Skeletal muscle satellite cell (primary cell): ENCODE measurements around the gene CFAP61.
"Not testable (repeated sequence)": the region's sequence is repeated elsewhere in the genome, so short reads cannot be mapped to it uniquely, and the experiment has no call there.

ENCODE experiments used
- H3K27me3 ChIP-seq: 2 replicates; pipeline ENCODE4 v1.7.0; 2013; ENCODE audit warnings: low read length; ENCODE audit not compliant: control insufficient read depth, insufficient read depth
- H3K36me3 ChIP-seq: 2 replicates; pipeline ENCODE4 v1.7.0; 2013; ENCODE audit warnings: mild to moderate bottlenecking, control low read depth, low read length; ENCODE audit not compliant: insufficient read depth
- H3K4me1 ChIP-seq: 2 replicates; pipeline ENCODE4 v1.7.0; 2013; ENCODE audit warnings: low read length; ENCODE audit not compliant: control insufficient read depth, insufficient read depth
- H3K4me2 ChIP-seq: 2 replicates; pipeline ENCODE4 v1.7.0; 2013; ENCODE audit warnings: mild to moderate bottlenecking, low read length
- H3K4me3 ChIP-seq: 2 replicates; pipeline ENCODE4 v1.7.0; 2013; ENCODE audit warnings: low read length
- H3K9ac ChIP-seq: 2 replicates; pipeline ENCODE4 v1.7.0; 2013; ENCODE audit warnings: mild to moderate bottlenecking, low read depth, low read length, moderate library complexity
- H3K9me3 ChIP-seq: replicated peaks from 2 replicates; pipeline ENCODE4 v1.7.0; 2013; ENCODE audit warnings: mild to moderate bottlenecking, control low read depth, low read length

The CFAP61 gene

GRCh38 chr20:20228351-20228750 is 176.0 kb downstream of the CFAP61 start:
- H3K4me3 ChIP-seq, result no peak overlapping the region
- H3K9ac ChIP-seq, result no peak overlapping the region
- no peaks in the 10 kb centered on the region for H3K9me3 ChIP-seq
- no peak overlapping the region for H3K4me2 ChIP-seq
- H3K36me3 ChIP-seq, result no peaks in the 10 kb centered on the region
- H3K4me1 ChIP-seq, result no peaks in the 10 kb centered on the region
- peaks cover 12% of the 10 kb centered on the region for H3K27me3 ChIP-seq

GRCh38 chr20:20229595-20229994 is 177.3 kb downstream of the CFAP61 start:
- Histone ChIP-seq H3K4me1 (no peaks in the 10 kb centered on the region), H3K27me3 (peaks cover 16% of the 10 kb centered on the region), H3K9ac (no peak overlapping the region), H3K4me3 (no peak overlapping the region), H3K36me3 (no peaks in the 10 kb centered on the region), H3K9me3 (no peaks in the 10 kb centered on the region), H3K4me2 (no peak overlapping the region)

- Histone ChIP-seq H3K27me3 (peaks cover 13% of the 10 kb centered on the region), H3K4me3 (no peak overlapping the region), H3K36me3 (no peaks in the 10 kb centered on the region), H3K4me1 (no peaks in the 10 kb centered on the region), H3K4me2 (no peak overlapping the region), H3K9me3 (no peaks in the 10 kb centered on the region), H3K9ac (no peak overlapping the region)
Measured at GRCh38 chr20:20230741-20231140, 178.4 kb downstream of the CFAP61 start.

GRCh38 chr20:20231528-20232298 is 179.4 kb downstream of the CFAP61 start:
- H3K9me3 ChIP-seq, result no peaks in the 10 kb centered on the region
- H3K36me3 ChIP-seq, result no peaks in the 10 kb centered on the region
- H3K4me2 ChIP-seq, result no peak overlapping the region
- no peaks in the 10 kb centered on the region for H3K4me1 ChIP-seq
- H3K9ac ChIP-seq, result no peak overlapping the region
- H3K27me3 ChIP-seq, result peaks cover 13% of the 10 kb centered on the region
- no peak overlapping the region for H3K4me3 ChIP-seq

GRCh38 chr20:20233041-20233514 is 180.7 kb downstream of the CFAP61 start:
- Histone ChIP-seq H3K4me2 (no peak overlapping the region), H3K4me3 (no peak overlapping the region), H3K9ac (no peak overlapping the region), H3K27me3 (peaks cover 13% of the 10 kb centered on the region), H3K36me3 (no peaks in the 10 kb centered on the region), H3K4me1 (no peaks in the 10 kb centered on the region), H3K9me3 (no peaks in the 10 kb centered on the region)

GRCh38 chr20:20235681-20236080 is 183.3 kb downstream of the CFAP61 start:
- Histone ChIP-seq H3K9me3 (no peaks in the 10 kb centered on the region), H3K27me3 (peaks cover 18% of the 10 kb centered on the region), H3K9ac (no peak overlapping the region), H3K4me1 (no peaks in the 10 kb centered on the region), H3K4me3 (no peak overlapping the region), H3K36me3 (no peaks in the 10 kb centered on the region), H3K4me2 (no peak overlapping the region)

GRCh38 chr20:20237093-20237959 is 185.0 kb downstream of the CFAP61 start:
- no peak overlapping the region for H3K9ac ChIP-seq
- no peaks in the 10 kb centered on the region for H3K9me3 ChIP-seq
- no peaks in the 10 kb centered on the region for H3K36me3 ChIP-seq
- no peak overlapping the region for H3K4me3 ChIP-seq
- no peaks in the 10 kb centered on the region for H3K4me1 ChIP-seq
- H3K27me3 ChIP-seq, result peaks cover 18% of the 10 kb centered on the region
- no peak overlapping the region for H3K4me2 ChIP-seq

- no peaks in the 10 kb centered on the region for H3K4me1 ChIP-seq
- H3K9me3 ChIP-seq, result no peaks in the 10 kb centered on the region
- H3K36me3 ChIP-seq, result no peaks in the 10 kb centered on the region
- H3K4me2 ChIP-seq, result no peak overlapping the region
- peaks cover 5% of the 10 kb centered on the region for H3K27me3 ChIP-seq
- H3K9ac ChIP-seq, result no peak overlapping the region
- no peak overlapping the region for H3K4me3 ChIP-seq
Measured at GRCh38 chr20:20241976-20242375, 189.6 kb downstream of the CFAP61 start.

GRCh38 chr20:20244384-20244783 is 192.1 kb downstream of the CFAP61 start:
- H3K9me3 ChIP-seq, H3K27me3 ChIP-seq, H3K36me3 ChIP-seq, H3K4me3 ChIP-seq, H3K9ac ChIP-seq, H3K4me1 ChIP-seq, H3K4me2 ChIP-seq: not testable (repeated sequence)

GRCh38 chr20:20246996-20247633 is 194.8 kb downstream of the CFAP61 start:
- Histone ChIP-seq H3K4me1 (no peaks in the 10 kb centered on the region), H3K4me3 (no peak overlapping the region), H3K27me3 (no peaks in the 10 kb centered on the region), H3K9ac (no peak overlapping the region), H3K4me2 (no peak overlapping the region), H3K9me3 (no peaks in the 10 kb centered on the region), H3K36me3 (no peaks in the 10 kb centered on the region)

- Histone ChIP-seq H3K9me3 (no peaks in the 10 kb centered on the region), H3K27me3 (no peaks in the 10 kb centered on the region), H3K4me2 (no peak overlapping the region), H3K36me3 (no peaks in the 10 kb centered on the region), H3K4me3 (no peak overlapping the region), H3K4me1 (no peaks in the 10 kb centered on the region), H3K9ac (no peak overlapping the region)
Measured at GRCh38 chr20:20248620-20249200, 196.4 kb downstream of the CFAP61 start.
